Measurements from ENCODE around the gene WDR74.

Gene WDR74

GRCh38 chr11:62883673-62884072 lies 44.3 kb upstream of the WDR74 start:
- no peak for DNase-seq

GRCh38 chr11:62882788-62883501 lies 43.6 kb upstream of the WDR74 start:
- peaks cover 44 to 61% of the 10 kb centered on the region in 2 experiments for H3K36me3 ChIP-seq (ENCODE audit: control insufficient read depth in 1 of 2, insufficient read depth in 2 of 2, low read depth in 1 of 2, low read length in 2 of 2)
- peak overlapping the region in 1 of 2 experiments; percentile 0 for H3K4ac ChIP-seq (ENCODE audit: low read depth in 1 of 2, low read length in 2 of 2)
- no peaks in the 10 kb centered on the region for H3K27me3 ChIP-seq (ENCODE audit: control insufficient read depth in 1 of 2, insufficient read depth in 1 of 2, low read length in 2 of 2)
- no peak overlapping the region for H3K23ac ChIP-seq (ENCODE audit: low read length in 2 of 2)
- no peak overlapping the region for H2AFZ ChIP-seq (ENCODE audit: low read depth, low read length)
- peak overlapping the region in 1 of 2 experiments; percentile 99 for H3K4me3 ChIP-seq (ENCODE audit: insufficient read depth in 1 of 2, low read depth in 1 of 2, low read length in 2 of 2)
- WGBS, result 80% methylated on average over 5 of the region's 5 CpGs
- peak overlapping the region in 1 of 2 experiments; percentile 2 for H3K14ac ChIP-seq (ENCODE audit: low read length in 2 of 2)
- H3K4me2 ChIP-seq (ENCODE audit: low read length, poor library complexity, severe bottlenecking), result peak overlapping the region; percentile 64
- H3K27ac ChIP-seq (ENCODE audit: low read length, poor library complexity, severe bottlenecking), result peak overlapping the region; percentile 11
- no peaks in the 10 kb centered on the region for H3K9me3 ChIP-seq (ENCODE audit: control insufficient read depth, low read length)
- H2BK12ac ChIP-seq (ENCODE audit: low read length in 2 of 2), result no peak overlapping the region
- DNase-seq, result no peak
- H3K18ac ChIP-seq (ENCODE audit: low read depth in 1 of 2, low read length in 2 of 2), result no peak overlapping the region
- no peak overlapping the region for H2BK5ac ChIP-seq (ENCODE audit: low read depth, low read length, poor library complexity, severe bottlenecking)
- H2BK120ac ChIP-seq (ENCODE audit: low read depth, low read length), result no peak overlapping the region
- peak overlapping the region; percentile 100 for H3K9ac ChIP-seq (ENCODE audit: low read length)
- H3K79me1 ChIP-seq (replicated peaks; ENCODE audit: low read length, poor library complexity, severe bottlenecking), result peaks cover 20% of the 10 kb centered on the region
- H2BK15ac ChIP-seq (ENCODE audit: low read depth, poor library complexity, severe bottlenecking), result no peak overlapping the region
- H4K91ac ChIP-seq (ENCODE audit: low read length), result no peak overlapping the region
- no peak overlapping the region for H4K8ac ChIP-seq (ENCODE audit: low read length)
- H3K4me1 ChIP-seq (ENCODE audit: control insufficient read depth, insufficient read depth, low read depth, low read length), result peaks cover 19% of the 10 kb centered on the region
- no peak overlapping the region for H2AK5ac ChIP-seq (ENCODE audit: low read length, severe bottlenecking)

More at GRCh38 chr11:62883673-62884072, 44.3 kb upstream of the WDR74 start:
- peak overlapping the region; percentile 33 for H3K27ac ChIP-seq (ENCODE audit: low read length, poor library complexity, severe bottlenecking)
- no peak overlapping the region for H3K4ac ChIP-seq (ENCODE audit: low read depth in 1 of 2, low read length in 2 of 2)
- H2AK5ac ChIP-seq (ENCODE audit: low read length, severe bottlenecking), result peak overlapping the region; percentile 22
- H4K8ac ChIP-seq (ENCODE audit: low read length), result no peak overlapping the region
- H3K9me3 ChIP-seq (ENCODE audit: control insufficient read depth, low read length), result no peaks in the 10 kb centered on the region
- peaks cover 24% of the 10 kb centered on the region for H3K4me1 ChIP-seq (ENCODE audit: control insufficient read depth, insufficient read depth, low read depth, low read length)
- no peak overlapping the region for H3K18ac ChIP-seq (ENCODE audit: low read depth in 1 of 2, low read length in 2 of 2)
- peak overlapping the region in 1 of 2 experiments; percentile 24 for H3K23ac ChIP-seq (ENCODE audit: low read length in 2 of 2)
- no peak overlapping the region for H2BK120ac ChIP-seq (ENCODE audit: low read depth, low read length)
- peaks cover 51 to 69% of the 10 kb centered on the region in 2 experiments for H3K36me3 ChIP-seq (ENCODE audit: control insufficient read depth in 1 of 2, insufficient read depth in 2 of 2, low read depth in 1 of 2, low read length in 2 of 2)
- no peak overlapping the region for H2BK15ac ChIP-seq (ENCODE audit: low read depth, poor library complexity, severe bottlenecking)
- H3K14ac ChIP-seq (ENCODE audit: low read length in 2 of 2), result no peak overlapping the region
- peak overlapping the region; percentile 100 for H3K9ac ChIP-seq (ENCODE audit: low read length)
- no peaks in the 10 kb centered on the region for H3K27me3 ChIP-seq (ENCODE audit: control insufficient read depth in 1 of 2, insufficient read depth in 1 of 2, low read length in 2 of 2)
- H3K4me2 ChIP-seq (ENCODE audit: low read length, poor library complexity, severe bottlenecking), result peak overlapping the region; percentile 3
- peak overlapping the region in 1 of 2 experiments; percentile 99 for H3K4me3 ChIP-seq (ENCODE audit: insufficient read depth in 1 of 2, low read depth in 1 of 2, low read length in 2 of 2)
- no peak overlapping the region for H2BK12ac ChIP-seq (ENCODE audit: low read length in 2 of 2)
- H4K91ac ChIP-seq (ENCODE audit: low read length), result no peak overlapping the region
- no peak overlapping the region for H2BK5ac ChIP-seq (ENCODE audit: low read depth, low read length, poor library complexity, severe bottlenecking)
- H3K79me1 ChIP-seq (replicated peaks; ENCODE audit: low read length, poor library complexity, severe bottlenecking), result peaks cover 22% of the 10 kb centered on the region
- no peak overlapping the region for H2AFZ ChIP-seq (ENCODE audit: low read depth, low read length)
- 78% methylated on average over 3 of the region's 3 CpGs for WGBS

- no peak overlapping the region for H2AFZ ChIP-seq (ENCODE audit: low read depth, low read length)
- H2BK120ac ChIP-seq (ENCODE audit: low read depth, low read length), result peak overlapping the region; percentile 92
- H3K27ac ChIP-seq (ENCODE audit: low read length, poor library complexity, severe bottlenecking), result peak overlapping the region; percentile 98
- no peak overlapping the region for H3K14ac ChIP-seq (ENCODE audit: low read length in 2 of 2)
- no peak overlapping the region for H3K23ac ChIP-seq (ENCODE audit: low read length in 2 of 2)
- H3K18ac ChIP-seq (ENCODE audit: low read depth in 1 of 2, low read length in 2 of 2), result no peak overlapping the region
- H3K27me3 ChIP-seq (ENCODE audit: control insufficient read depth in 1 of 2, insufficient read depth in 1 of 2, low read length in 2 of 2), result no peaks in the 10 kb centered on the region
- H3K4me1 ChIP-seq (ENCODE audit: control insufficient read depth, insufficient read depth, low read depth, low read length), result peaks cover 19% of the 10 kb centered on the region
- H3K9me3 ChIP-seq (ENCODE audit: control insufficient read depth, low read length), result no peaks in the 10 kb centered on the region
- H3K4ac ChIP-seq (ENCODE audit: low read depth in 1 of 2, low read length in 2 of 2), result no peak overlapping the region
- WGBS, result 54% methylated on average over 6 of the region's 6 CpGs
- peaks cover 21% of the 10 kb centered on the region for H3K79me1 ChIP-seq (replicated peaks; ENCODE audit: low read length, poor library complexity, severe bottlenecking)
- H3K9ac ChIP-seq (ENCODE audit: low read length), result peak overlapping the region; percentile 100
- peaks cover 40 to 56% of the 10 kb centered on the region in 2 experiments for H3K36me3 ChIP-seq (ENCODE audit: control insufficient read depth in 1 of 2, insufficient read depth in 2 of 2, low read depth in 1 of 2, low read length in 2 of 2)
- no peak overlapping the region for H2BK15ac ChIP-seq (ENCODE audit: low read depth, poor library complexity, severe bottlenecking)
- H2BK12ac ChIP-seq (ENCODE audit: low read length in 2 of 2), result no peak overlapping the region
- H4K91ac ChIP-seq (ENCODE audit: low read length), result no peak overlapping the region
- H4K8ac ChIP-seq (ENCODE audit: low read length), result no peak overlapping the region
- no peak overlapping the region for H2BK5ac ChIP-seq (ENCODE audit: low read depth, low read length, poor library complexity, severe bottlenecking)
- peak overlapping the region; percentile 64 for H3K4me2 ChIP-seq (ENCODE audit: low read length, poor library complexity, severe bottlenecking)
- no peak for DNase-seq
- no peak overlapping the region for H2AK5ac ChIP-seq (ENCODE audit: low read length, severe bottlenecking)
- H3K4me3 ChIP-seq (ENCODE audit: insufficient read depth in 1 of 2, low read depth in 1 of 2, low read length in 2 of 2), result peak overlapping the region in 1 of 2 experiments; percentile 99
Observed at GRCh38 chr11:62882431-62882749, 43.0 kb upstream of the WDR74 start.

DNA sequence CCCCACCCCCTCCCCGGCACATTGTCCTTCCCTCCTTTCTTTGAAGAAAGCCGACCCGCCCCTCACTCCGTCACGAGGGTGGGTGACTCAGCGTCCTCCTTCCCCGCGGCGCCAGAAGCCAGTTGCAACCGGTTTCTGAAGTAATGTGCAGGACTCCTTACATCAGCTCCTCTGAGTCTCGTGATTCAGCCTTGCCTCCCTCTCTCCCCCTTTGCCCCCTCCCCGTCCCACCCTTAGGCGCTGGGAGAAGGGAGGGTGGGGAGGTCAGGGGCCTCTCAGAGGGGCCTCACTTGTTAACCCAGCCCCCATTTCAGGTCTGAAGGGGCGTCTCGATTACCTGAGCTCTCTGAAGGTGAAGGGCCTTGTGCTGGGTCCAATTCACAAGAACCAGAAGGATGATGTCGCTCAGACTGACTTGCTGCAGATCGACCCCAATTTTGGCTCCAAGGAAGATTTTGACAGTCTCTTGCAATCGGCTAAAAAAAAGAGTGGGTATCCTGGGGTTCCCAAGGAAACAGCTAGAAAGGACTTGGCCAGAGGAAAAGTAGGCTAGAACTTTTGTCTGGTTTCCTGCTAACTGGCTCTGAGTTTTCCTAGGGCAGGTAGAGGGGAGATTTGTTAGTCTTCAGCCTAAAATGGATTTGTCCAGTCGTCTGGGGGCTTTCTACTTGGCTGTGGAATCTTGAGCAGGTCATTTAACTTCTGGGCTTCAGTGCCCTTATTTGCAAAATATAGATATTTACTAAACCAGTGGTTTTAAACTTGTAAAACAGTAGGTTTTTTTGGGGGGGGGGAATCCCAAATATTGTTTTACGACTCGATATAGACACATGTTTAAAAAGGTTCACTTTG lies 42.4 kb upstream of the WDR74 start:
- Histone ChIP-seq H3K27ac (ENCODE audit: low read length, poor library complexity, severe bottlenecking) (peak overlapping the region; percentile 98), H3K79me1 (replicated peaks; ENCODE audit: low read length, poor library complexity, severe bottlenecking) (peaks cover 17% of the 10 kb centered on the region), H2BK12ac (ENCODE audit: low read length in 2 of 2) (peak overlapping the region in 1 of 2 experiments; percentile 25), H4K91ac (ENCODE audit: low read length) (peak overlapping the region; percentile 83), H2BK15ac (ENCODE audit: low read depth, poor library complexity, severe bottlenecking) (no peak overlapping the region), H4K8ac (ENCODE audit: low read length) (peak overlapping the region; percentile 81), H3K23ac (ENCODE audit: low read length in 2 of 2) (no peak overlapping the region), H2AFZ (ENCODE audit: low read depth, low read length) (no peak overlapping the region), H3K9me3 (ENCODE audit: control insufficient read depth, low read length) (no peaks in the 10 kb centered on the region), H3K27me3 (ENCODE audit: control insufficient read depth in 1 of 2, insufficient read depth in 1 of 2, low read length in 2 of 2) (no peaks in the 10 kb centered on the region), H3K4ac (ENCODE audit: low read depth in 1 of 2, low read length in 2 of 2) (peak overlapping the region; percentile 84 to 91), H3K18ac (ENCODE audit: low read depth in 1 of 2, low read length in 2 of 2) (peak overlapping the region; percentile 71 to 82), H3K4me1 (ENCODE audit: control insufficient read depth, insufficient read depth, low read depth, low read length) (peaks cover 19% of the 10 kb centered on the region), H3K9ac (ENCODE audit: low read length) (peak overlapping the region; percentile 100), H2AK5ac (ENCODE audit: low read length, severe bottlenecking) (peak overlapping the region; percentile 37), H3K4me3 (ENCODE audit: insufficient read depth in 1 of 2, low read depth in 1 of 2, low read length in 2 of 2) (peak overlapping the region; percentile 95 to 99), H3K14ac (ENCODE audit: low read length in 2 of 2) (peak overlapping the region in 1 of 2 experiments; percentile 2), H2BK5ac (ENCODE audit: low read depth, low read length, poor library complexity, severe bottlenecking) (peak overlapping the region; percentile 67), H3K36me3 (ENCODE audit: control insufficient read depth in 1 of 2, insufficient read depth in 2 of 2, low read depth in 1 of 2, low read length in 2 of 2) (peaks cover 34 to 50% of the 10 kb centered on the region in 2 experiments), H3K4me2 (ENCODE audit: low read length, poor library complexity, severe bottlenecking) (peak overlapping the region; percentile 64), H2BK120ac (ENCODE audit: low read depth, low read length) (peak overlapping the region; percentile 97)
- 9% methylated on average over 18 of the region's 21 CpGs for WGBS
- DNase-seq, result peak; percentile 98

Measured in mesenchymal stem cell (in vitro differentiated cells and primary cell).